ENCODE results near the gene IFT81.

- no peak for TF ChIP-seq CTCF (IDR thresholded peaks at IDR 0.05)
- TF ChIP-seq CBFB (CRISPR knock-in tag; IDR thresholded peaks at IDR 0.05; ENCODE audit: low read depth) = no peak
- TF ChIP-seq ESRRA (CRISPR knock-in tag; IDR thresholded peaks at IDR 0.05; ENCODE audit: borderline replicate concordance) = no peak
Observed at GRCh38 chr12:110199339-110200123, 75.4 kb downstream of the IFT81 start.
